Caco-2 (cell line): ENCODE results near the gene NDUFB2. TPM values are rescaled to one million over a fixed set of nuclear protein-coding genes. Genes with fewer than 3 reads are reported as not detected.

Experiments
- BruUV-seq: library from RNA; stranded (reverse); fragments of 400-500 nt; replicated peaks from 2 replicates; lab custom pipeline; 2021; lab: Mats Ljungman, UMichigan
- CTCF ChIA-PET: fragments of 300-600 bp; sonication (Branson Sonifier 250); formaldehyde crosslinking; loops from one replicate; lab custom pipeline; 2022; ENCODE audit warnings: antibody characterized with exemption; lab: Charles Lee
- POLR2A ChIA-PET: fragments of 300-600 bp; sonication (Branson Sonifier 250); formaldehyde crosslinking; loops from one replicate; lab custom pipeline; 2022; ENCODE audit warnings: antibody characterized with exemption; lab: Charles Lee
- DNase-seq, 2 experiments: peaks; one replicate each; pipeline versions ENCODE4 v3.0.0 to v3.0.0-alpha.2; 2020 to 2022
- H3K27me3 ChIP-seq: replicated peaks from 2 replicates; pipeline ENCODE4 v1.6.0; 2011; ENCODE audit warnings: low read length; ENCODE audit not compliant: control insufficient read depth, insufficient read depth
- H3K36me3 ChIP-seq: 2 replicates; pipeline ENCODE4 v1.5.1; 2011; ENCODE audit warnings: low read length; ENCODE audit not compliant: control insufficient read depth, insufficient read depth
- H3K4me1 ChIP-seq: fragments of 250-450 bp; sonication (Bioruptor Pico); 2 replicates; pipeline ENCODE4 v1.5.1; 2020; ENCODE audit warnings: mild to moderate bottlenecking
- H3K4me3 ChIP-seq: 2 replicates; pipeline ENCODE4 v1.5.1; 2011; ENCODE audit warnings: low read depth, mild to moderate bottlenecking, control low read depth, low read length
- H3K9me3 ChIP-seq: fragments of 250-450 bp; sonication (Bioruptor Pico); 2 replicates; pipeline ENCODE4 v1.5.1; 2020; ENCODE audit warnings: mild to moderate bottlenecking, moderate library complexity
- H3K27ac Mint-ChIP-seq: one replicate; pipeline ENCODE4 v1.8.0; 2022; ENCODE audit warnings: mixed read lengths; ENCODE audit not compliant: unreplicated experiment
- H3K27me3 Mint-ChIP-seq: one replicate; pipeline ENCODE4 v1.8.0; 2022; ENCODE audit warnings: mixed read lengths; ENCODE audit not compliant: insufficient read depth, unreplicated experiment
- H3K36me3 Mint-ChIP-seq: one replicate; pipeline ENCODE4 v1.8.0; 2022; ENCODE audit warnings: mild to moderate bottlenecking, mixed read lengths; ENCODE audit not compliant: insufficient read depth, unreplicated experiment
- H3K4me1 Mint-ChIP-seq: one replicate; pipeline ENCODE4 v1.8.0; 2022; ENCODE audit warnings: low read depth, mixed read lengths; ENCODE audit not compliant: unreplicated experiment
- H3K4me3 Mint-ChIP-seq: one replicate; pipeline ENCODE4 v1.8.0; 2022; ENCODE audit warnings: mild to moderate bottlenecking, moderate library complexity, mixed read lengths; ENCODE audit not compliant: unreplicated experiment
- H3K9me3 Mint-ChIP-seq: one replicate; pipeline ENCODE4 v1.8.0; 2022; ENCODE audit warnings: mixed read lengths; ENCODE audit not compliant: unreplicated experiment
- intact Hi-C: fragments of 100-400 bp; cut with micrococcal nuclease; formaldehyde crosslinking; loops from one replicate; pipeline ENCODE4 v1.10.0; 2022; ENCODE audit not compliant: unreplicated experiment
- total RNA-seq: library from RNA; stranded (reverse); gene quantifications from 2 replicates; pipeline ENCODE4 v1.2.3, GENCODE V29; 2022
- TF ChIP-seq, protein P1 (sequence below), 2 experiments: fragments of 200-600 bp in 1 of 2; IDR thresholded peaks; 1 replicate in 1 of 2; 2 replicates in 1 of 2; pipeline versions ENCODE4 v1.5.1 to v1.8.0; 2011 to 2022; ENCODE audit warnings: antibody characterized with exemption in 1 of 2, control low read depth in 1 of 2, inconsistent platforms in 1 of 2, low read depth in 1 of 2, low read length in 1 of 2, mild to moderate bottlenecking in 1 of 2, moderate library complexity in 1 of 2; ENCODE audit not compliant: insufficient read depth in 1 of 2, severe bottlenecking in 1 of 2, unreplicated experiment in 1 of 2

NDUFB2 gene
- total RNA-seq, 1 experiment from 2014 or later = 166 TPM

DNA sequence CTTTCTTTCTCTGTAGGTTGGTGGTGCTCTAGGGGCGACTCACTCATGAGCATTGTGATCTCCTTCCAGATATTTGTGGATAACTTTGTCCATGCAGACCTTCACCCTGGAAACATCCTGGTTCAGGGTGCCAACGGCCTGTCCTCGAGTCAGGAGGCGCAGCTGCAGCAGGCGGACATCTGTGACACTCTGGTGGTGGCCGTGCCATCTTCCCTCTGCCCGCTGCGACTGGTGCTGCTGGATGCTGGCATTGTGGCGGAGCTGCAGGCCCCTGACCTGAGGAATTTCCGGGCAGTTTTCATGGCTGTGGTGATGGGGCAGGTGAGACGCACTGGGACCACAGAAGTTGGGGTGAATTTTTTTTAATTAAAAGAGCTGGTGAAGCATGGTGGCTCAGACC, 9.6 kb upstream of the NDUFB2 start:
- H3K9me3 Mint-ChIP-seq = no peaks in the 10 kb centered on the region
- ChIA-PET POLR2A (interaction anchor here (1.0 kb wide), 1 partner anchor 237 kb away, joined by 3 read pairs; no protein-coding TSS in a partner anchor), CTCF (no interaction called here)
- no peaks in the 10 kb centered on the region for H3K27me3 Mint-ChIP-seq
- no peak for DNase-seq
- Histone ChIP-seq H3K36me3 (no peaks in the 10 kb centered on the region), H3K4me3 (no peak overlapping the region), H3K4me1 (0 out of 2 replicates have a peak, but pooled peaks cover 5% of the 10 kb centered on the region), H3K27me3 (no peaks in the 10 kb centered on the region), H3K9me3 (no peaks in the 10 kb centered on the region)
- H3K27ac Mint-ChIP-seq = no peak overlapping the region
- BruUV-seq = no TSS peak
- peaks cover 11% of the 10 kb centered on the region for H3K4me1 Mint-ChIP-seq
- peaks cover 22% of the 10 kb centered on the region for H3K36me3 Mint-ChIP-seq
- TF ChIP-seq, protein P1, sequence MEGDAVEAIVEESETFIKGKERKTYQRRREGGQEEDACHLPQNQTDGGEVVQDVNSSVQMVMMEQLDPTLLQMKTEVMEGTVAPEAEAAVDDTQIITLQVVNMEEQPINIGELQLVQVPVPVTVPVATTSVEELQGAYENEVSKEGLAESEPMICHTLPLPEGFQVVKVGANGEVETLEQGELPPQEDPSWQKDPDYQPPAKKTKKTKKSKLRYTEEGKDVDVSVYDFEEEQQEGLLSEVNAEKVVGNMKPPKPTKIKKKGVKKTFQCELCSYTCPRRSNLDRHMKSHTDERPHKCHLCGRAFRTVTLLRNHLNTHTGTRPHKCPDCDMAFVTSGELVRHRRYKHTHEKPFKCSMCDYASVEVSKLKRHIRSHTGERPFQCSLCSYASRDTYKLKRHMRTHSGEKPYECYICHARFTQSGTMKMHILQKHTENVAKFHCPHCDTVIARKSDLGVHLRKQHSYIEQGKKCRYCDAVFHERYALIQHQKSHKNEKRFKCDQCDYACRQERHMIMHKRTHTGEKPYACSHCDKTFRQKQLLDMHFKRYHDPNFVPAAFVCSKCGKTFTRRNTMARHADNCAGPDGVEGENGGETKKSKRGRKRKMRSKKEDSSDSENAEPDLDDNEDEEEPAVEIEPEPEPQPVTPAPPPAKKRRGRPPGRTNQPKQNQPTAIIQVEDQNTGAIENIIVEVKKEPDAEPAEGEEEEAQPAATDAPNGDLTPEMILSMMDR (IDR thresholded peaks at IDR 0.05; ENCODE audit: insufficient read depth in 1 of 2, low read depth in 1 of 2, low read length in 1 of 2, severe bottlenecking in 1 of 2, unreplicated experiment in 1 of 2) = no peak
- no peak overlapping the region for H3K4me3 Mint-ChIP-seq
- intact Hi-C loops = no loop called here

DNA sequence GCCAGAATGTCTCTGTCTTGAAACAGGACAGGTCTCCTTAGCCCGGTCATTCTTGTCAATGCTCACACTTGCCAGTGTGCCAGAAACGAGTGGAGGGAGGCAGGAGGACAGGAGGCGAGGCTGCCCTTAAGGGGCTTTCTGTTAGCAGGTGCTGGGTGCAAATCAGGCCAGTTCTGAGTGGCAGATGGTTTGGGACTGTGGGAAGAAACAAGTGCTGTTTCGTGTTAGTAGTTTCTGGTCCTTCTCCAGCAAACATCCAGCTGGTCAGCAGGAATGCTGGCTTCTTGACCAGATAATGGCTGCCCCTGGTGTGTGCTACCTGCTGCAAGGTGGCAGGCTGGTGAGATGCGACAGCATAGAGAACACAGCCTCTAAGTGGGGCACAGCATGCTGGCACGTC, 8.2 kb upstream of the NDUFB2 start:
- no TSS peak for BruUV-seq
- no peak for DNase-seq
- ChIA-PET CTCF (interaction anchor here (0.7 to 1.5 kb wide), 2 partner anchors 13 to 66 kb away, joined by 3 to 5 read pairs; no protein-coding TSS in a partner anchor), POLR2A (interaction anchor here (0.6 kb wide), 1 partner anchor 32 kb away, joined by 8 read pairs; no protein-coding TSS in a partner anchor)
- Mint-ChIP-seq H3K27ac (no peak overlapping the region), H3K4me1 (peaks cover 11% of the 10 kb centered on the region), H3K36me3 (peaks cover 27% of the 10 kb centered on the region), H3K27me3 (no peaks in the 10 kb centered on the region), H3K4me3 (no peak overlapping the region), H3K9me3 (no peaks in the 10 kb centered on the region)
- no peaks in the 10 kb centered on the region for H3K36me3 ChIP-seq
- intact Hi-C loops = no loop called here
- no peaks in the 10 kb centered on the region for H3K9me3 ChIP-seq
- H3K4me3 ChIP-seq = no peak overlapping the region
- H3K4me1 ChIP-seq = 0 out of 2 replicates have a peak, but pooled peaks cover 5% of the 10 kb centered on the region
- TF ChIP-seq, protein P1 (IDR thresholded peaks at IDR 0.05; ENCODE audit: insufficient read depth in 1 of 2, low read depth in 1 of 2, low read length in 1 of 2, severe bottlenecking in 1 of 2, unreplicated experiment in 1 of 2) = no peak
- no peaks in the 10 kb centered on the region for H3K27me3 ChIP-seq

DNA sequence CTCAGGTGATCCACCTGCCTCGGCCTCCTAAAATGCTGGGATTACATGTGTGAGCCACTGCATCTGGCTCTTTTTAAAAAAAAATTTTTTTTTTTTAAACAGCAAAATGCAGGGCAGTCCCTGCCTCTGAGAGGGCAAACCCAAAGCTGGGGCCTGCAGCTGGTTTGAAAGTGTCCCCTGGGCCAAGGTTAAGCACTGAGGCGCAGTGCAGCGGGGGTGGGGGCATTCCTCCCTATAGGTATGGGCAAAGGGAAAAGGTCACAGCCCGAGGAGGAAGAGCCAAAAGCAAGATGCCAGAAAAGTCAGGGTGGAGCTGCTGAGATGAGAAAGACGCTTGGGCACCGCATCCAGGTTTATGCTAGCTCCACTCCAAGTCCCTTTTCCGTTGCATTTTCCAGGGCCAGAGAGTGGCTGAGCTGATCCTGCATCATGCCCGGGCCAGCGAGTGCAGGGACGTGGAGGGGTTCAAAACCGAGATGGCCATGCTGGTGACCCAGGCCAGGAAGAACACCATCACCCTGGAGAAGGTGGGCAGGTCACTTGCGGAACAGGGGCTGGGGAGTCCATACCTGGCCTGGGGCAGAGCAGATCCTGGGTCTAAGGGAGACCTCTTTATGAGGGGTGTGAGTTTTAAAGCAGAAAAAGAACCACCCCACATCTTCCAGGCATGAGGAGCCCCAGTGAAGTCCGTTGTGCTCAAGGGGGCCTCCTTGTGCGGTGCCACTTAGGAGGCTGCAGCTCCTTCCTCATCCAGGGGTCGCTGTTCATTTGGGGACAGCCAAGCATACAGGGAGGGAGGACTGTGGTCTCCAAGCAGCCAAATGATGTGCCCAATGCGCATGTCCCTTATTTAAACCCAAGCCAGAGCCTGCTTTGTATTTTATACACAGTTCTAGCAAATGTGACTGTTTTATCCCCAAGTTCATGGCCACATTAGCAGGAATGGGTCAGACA, 7.0 kb upstream of the NDUFB2 start:
- Mint-ChIP-seq H3K36me3 (peaks cover 23% of the 10 kb centered on the region), H3K9me3 (no peaks in the 10 kb centered on the region), H3K27ac (no peak overlapping the region), H3K27me3 (no peaks in the 10 kb centered on the region), H3K4me3 (no peak overlapping the region), H3K4me1 (peaks cover under 1% of the 10 kb centered on the region)
- no TSS peak for BruUV-seq
- intact Hi-C loops = loop anchor here (10.0 kb wide), 1 partner anchor 1345 kb away; the partner anchor contains the start of gene FMC1
- no peaks in the 10 kb centered on the region for H3K27me3 ChIP-seq
- ChIA-PET POLR2A (interaction anchor here (0.6 kb wide), 1 partner anchor 552 kb away, joined by 9 read pairs; no protein-coding TSS in a partner anchor), CTCF (no interaction called here)
- H3K9me3 ChIP-seq = no peaks in the 10 kb centered on the region
- TF ChIP-seq, protein P1 (IDR thresholded peaks at IDR 0.05; ENCODE audit: insufficient read depth in 1 of 2, low read depth in 1 of 2, low read length in 1 of 2, severe bottlenecking in 1 of 2, unreplicated experiment in 1 of 2) = no peak
- no peak for DNase-seq
- no peaks in the 10 kb centered on the region for H3K36me3 ChIP-seq
- H3K4me1 ChIP-seq = no peaks in the 10 kb centered on the region
- no peak overlapping the region for H3K4me3 ChIP-seq
